Measurements from ENCODE around the gene COL1A1.

COL1A1 gene

DNA sequence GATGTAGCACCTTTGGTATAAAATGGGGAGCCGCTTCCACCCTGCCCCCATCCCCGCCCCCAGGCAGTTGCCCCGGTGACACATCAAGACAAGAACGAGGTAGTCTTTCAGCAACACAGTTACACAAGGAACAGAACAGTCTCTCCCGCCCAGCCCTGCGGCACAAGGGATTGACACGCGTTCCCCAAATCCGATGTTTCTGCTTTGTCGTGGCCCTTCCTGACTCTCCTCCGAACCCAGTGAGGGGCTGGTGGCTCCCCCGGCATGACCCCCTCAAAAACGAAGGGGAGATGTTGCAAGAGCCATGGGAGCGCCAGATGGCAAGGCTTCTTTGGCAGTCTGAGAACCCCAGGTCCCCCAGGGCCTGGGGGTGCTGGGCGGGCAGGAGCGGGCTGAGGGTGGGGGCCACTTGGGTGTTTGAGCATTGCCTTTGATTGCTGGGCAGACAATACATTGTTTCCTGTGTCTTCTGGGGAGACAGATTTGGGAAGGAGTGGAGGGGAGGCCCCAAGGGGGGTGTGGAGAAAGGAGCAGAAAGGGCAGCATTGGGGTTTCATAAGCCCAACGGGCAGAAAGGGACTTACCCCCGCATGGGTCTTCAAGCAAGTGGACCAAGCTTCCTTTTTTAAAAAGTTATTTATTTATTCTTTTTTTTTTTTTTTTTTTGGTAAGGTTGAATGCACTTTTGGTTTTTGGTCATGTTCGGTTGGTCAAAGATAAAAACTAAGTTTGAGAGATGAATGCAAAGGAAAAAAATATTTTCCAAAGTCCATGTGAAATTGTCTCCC, 16.6 kb downstream of the COL1A1 start:
- TF ChIP-seq, protein P1, sequence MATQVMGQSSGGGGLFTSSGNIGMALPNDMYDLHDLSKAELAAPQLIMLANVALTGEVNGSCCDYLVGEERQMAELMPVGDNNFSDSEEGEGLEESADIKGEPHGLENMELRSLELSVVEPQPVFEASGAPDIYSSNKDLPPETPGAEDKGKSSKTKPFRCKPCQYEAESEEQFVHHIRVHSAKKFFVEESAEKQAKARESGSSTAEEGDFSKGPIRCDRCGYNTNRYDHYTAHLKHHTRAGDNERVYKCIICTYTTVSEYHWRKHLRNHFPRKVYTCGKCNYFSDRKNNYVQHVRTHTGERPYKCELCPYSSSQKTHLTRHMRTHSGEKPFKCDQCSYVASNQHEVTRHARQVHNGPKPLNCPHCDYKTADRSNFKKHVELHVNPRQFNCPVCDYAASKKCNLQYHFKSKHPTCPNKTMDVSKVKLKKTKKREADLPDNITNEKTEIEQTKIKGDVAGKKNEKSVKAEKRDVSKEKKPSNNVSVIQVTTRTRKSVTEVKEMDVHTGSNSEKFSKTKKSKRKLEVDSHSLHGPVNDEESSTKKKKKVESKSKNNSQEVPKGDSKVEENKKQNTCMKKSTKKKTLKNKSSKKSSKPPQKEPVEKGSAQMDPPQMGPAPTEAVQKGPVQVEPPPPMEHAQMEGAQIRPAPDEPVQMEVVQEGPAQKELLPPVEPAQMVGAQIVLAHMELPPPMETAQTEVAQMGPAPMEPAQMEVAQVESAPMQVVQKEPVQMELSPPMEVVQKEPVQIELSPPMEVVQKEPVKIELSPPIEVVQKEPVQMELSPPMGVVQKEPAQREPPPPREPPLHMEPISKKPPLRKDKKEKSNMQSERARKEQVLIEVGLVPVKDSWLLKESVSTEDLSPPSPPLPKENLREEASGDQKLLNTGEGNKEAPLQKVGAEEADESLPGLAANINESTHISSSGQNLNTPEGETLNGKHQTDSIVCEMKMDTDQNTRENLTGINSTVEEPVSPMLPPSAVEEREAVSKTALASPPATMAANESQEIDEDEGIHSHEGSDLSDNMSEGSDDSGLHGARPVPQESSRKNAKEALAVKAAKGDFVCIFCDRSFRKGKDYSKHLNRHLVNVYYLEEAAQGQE (IDR thresholded peaks at IDR 0.05; ENCODE audit: insufficient read depth in 1 of 2, low read depth in 2 of 2, low read length in 2 of 2): no peak
- TF ChIP-seq SIN3A (IDR thresholded peaks at IDR 0.05; ENCODE audit: borderline replicate concordance, insufficient read depth, low read length) (no peak), TAF1 (IDR thresholded peaks at IDR 0.05; ENCODE audit: borderline replicate concordance, insufficient read depth, low read length) (no peak), POLR2AphosphoS5 (IDR thresholded peaks at IDR 0.05; ENCODE audit: low read depth, low read length) (no peak), FOXP2 (optimal IDR thresholded peaks at IDR 0.05; ENCODE audit: borderline replicate concordance, extremely low read depth, extremely low read length, insufficient read depth) (no peak)

DNA sequence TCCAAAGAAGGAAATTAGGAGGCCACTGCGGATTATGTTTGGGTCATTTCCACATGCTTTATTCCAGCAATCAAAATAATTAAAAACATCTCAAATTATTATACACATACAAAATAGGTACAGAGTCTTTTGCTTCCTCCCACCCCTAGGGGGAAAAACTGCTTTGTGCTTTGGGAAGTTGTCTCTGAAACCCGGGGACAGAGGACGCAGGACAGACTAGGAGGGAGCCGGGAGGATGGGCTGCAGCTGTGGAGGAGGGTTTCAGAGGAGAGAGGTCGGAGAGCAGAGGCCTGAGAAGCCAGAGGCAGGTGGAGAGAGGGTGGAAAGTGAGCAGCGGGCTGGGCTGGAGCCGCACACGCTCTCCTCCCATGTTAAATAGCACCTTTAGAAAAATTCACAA, 17.4 kb downstream of the COL1A1 start:
- TF ChIP-seq, protein P1 (IDR thresholded peaks at IDR 0.05; ENCODE audit: insufficient read depth in 1 of 2, low read depth in 2 of 2, low read length in 2 of 2): no peak
- TF ChIP-seq TAF1 (IDR thresholded peaks at IDR 0.05; ENCODE audit: borderline replicate concordance, insufficient read depth, low read length): no peak
- no peak for TF ChIP-seq POLR2AphosphoS5 (IDR thresholded peaks at IDR 0.05; ENCODE audit: low read depth, low read length)
- TF ChIP-seq SIN3A (IDR thresholded peaks at IDR 0.05; ENCODE audit: borderline replicate concordance, insufficient read depth, low read length): no peak
- no peak for TF ChIP-seq FOXP2 (optimal IDR thresholded peaks at IDR 0.05; ENCODE audit: borderline replicate concordance, extremely low read depth, extremely low read length, insufficient read depth)

DNA sequence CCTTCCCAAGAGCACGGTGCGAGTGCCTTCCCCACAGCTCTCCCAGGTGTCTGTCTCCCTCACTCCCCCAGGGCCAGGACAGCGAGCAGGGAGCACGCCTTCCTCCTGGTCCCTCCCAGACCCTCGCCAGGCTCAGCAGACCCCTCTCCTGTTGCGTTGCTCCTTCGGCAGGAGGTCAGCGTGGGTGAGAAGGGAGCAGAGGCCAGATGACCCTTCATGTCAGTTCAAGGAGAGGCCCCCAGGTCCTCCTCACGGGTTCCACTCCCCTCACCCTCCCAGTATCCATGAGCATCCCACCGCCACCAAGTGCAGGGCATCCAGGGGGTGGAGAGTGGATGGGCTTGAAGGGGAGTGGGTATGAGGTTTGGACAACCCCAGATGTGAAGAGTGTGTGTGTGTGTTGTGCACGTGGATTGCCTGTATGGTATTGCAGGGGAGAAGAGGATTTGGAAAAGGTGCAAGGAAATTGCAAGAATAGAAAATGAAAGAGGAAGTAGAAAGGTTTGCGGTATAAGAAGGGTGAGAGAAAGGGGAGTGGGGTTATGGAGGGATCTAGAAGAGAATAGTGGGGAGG, 17.9 kb downstream of the COL1A1 start:
- TF ChIP-seq, protein P1 (IDR thresholded peaks at IDR 0.05; ENCODE audit: insufficient read depth in 1 of 2, low read depth in 2 of 2, low read length in 2 of 2): no peak
- TF ChIP-seq TAF1 (IDR thresholded peaks at IDR 0.05; ENCODE audit: borderline replicate concordance, insufficient read depth, low read length): no peak
- no peak for TF ChIP-seq POLR2AphosphoS5 (IDR thresholded peaks at IDR 0.05; ENCODE audit: low read depth, low read length)
- TF ChIP-seq FOXP2 (optimal IDR thresholded peaks at IDR 0.05; ENCODE audit: borderline replicate concordance, extremely low read depth, extremely low read length, insufficient read depth): no peak
- TF ChIP-seq SIN3A (IDR thresholded peaks at IDR 0.05; ENCODE audit: borderline replicate concordance, insufficient read depth, low read length): no peak

DNA sequence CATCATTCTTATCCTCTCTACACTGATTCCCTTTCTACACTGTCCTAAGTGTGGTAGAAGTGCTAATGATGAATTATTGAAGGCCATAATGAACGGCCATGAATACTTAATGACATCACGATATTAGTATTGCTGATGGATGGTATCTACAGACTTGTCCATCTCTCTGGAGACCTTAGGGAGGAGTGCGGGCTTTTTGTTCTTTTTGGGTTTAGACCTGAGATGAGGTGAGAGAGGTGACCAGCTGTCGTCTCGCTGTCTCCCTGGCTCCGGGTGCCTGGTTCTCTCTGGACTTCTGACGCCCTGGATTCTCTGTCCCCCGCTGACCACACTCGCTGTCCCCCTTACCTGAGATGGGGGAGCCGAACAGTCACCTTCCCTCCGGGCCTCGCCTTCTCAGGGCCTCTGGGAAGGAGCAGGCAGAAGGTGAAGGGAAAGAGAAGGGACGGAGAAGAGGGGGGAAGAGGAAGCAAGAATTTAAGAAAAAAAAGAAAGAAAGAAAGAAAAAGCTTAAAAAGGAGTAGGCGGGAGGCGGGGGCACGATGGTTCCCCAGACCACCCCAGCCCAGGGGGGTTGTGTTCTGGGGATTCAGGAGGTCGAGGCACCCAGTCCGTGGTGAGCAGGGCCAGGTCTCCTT, 18.5 kb downstream of the COL1A1 start:
- TF ChIP-seq FOXP2 (optimal IDR thresholded peaks at IDR 0.05; ENCODE audit: borderline replicate concordance, extremely low read depth, extremely low read length, insufficient read depth) (no peak), SIN3A (IDR thresholded peaks at IDR 0.05; ENCODE audit: borderline replicate concordance, insufficient read depth, low read length) (no peak), POLR2AphosphoS5 (IDR thresholded peaks at IDR 0.05; ENCODE audit: low read depth, low read length) (no peak), TAF1 (IDR thresholded peaks at IDR 0.05; ENCODE audit: borderline replicate concordance, insufficient read depth, low read length) (no peak)
- TF ChIP-seq, protein P1 (IDR thresholded peaks at IDR 0.05; ENCODE audit: insufficient read depth in 1 of 2, low read depth in 2 of 2, low read length in 2 of 2): no peak

Data from PFSK-1 (cell line).